H54 (cell line): ENCODE measurements around the gene ACOT7.
"Not testable (repeated sequence)": the region's sequence is repeated elsewhere in the genome, so short reads cannot be mapped to it uniquely, and the experiment has no call there.

Source experiments
- DNase-seq: peaks from one replicate; pipeline ENCODE4 v3.0.0; 2011; ENCODE audit warnings: low spot score, mixed read lengths; ENCODE audit not compliant: insufficient read length
- FAIRE-seq: peaks from 3 replicates; lab custom pipeline; 2011; peaks lifted over from hg19 to GRCh38; lab: Jason Lieb, UNC
- POLR2A ChIP-seq: IDR thresholded peaks from 2 replicates; pipeline ENCODE4 v1.6.1; 2011; ENCODE audit warnings: low read depth, mild to moderate bottlenecking, low read length

ACOT7 gene

DNA sequence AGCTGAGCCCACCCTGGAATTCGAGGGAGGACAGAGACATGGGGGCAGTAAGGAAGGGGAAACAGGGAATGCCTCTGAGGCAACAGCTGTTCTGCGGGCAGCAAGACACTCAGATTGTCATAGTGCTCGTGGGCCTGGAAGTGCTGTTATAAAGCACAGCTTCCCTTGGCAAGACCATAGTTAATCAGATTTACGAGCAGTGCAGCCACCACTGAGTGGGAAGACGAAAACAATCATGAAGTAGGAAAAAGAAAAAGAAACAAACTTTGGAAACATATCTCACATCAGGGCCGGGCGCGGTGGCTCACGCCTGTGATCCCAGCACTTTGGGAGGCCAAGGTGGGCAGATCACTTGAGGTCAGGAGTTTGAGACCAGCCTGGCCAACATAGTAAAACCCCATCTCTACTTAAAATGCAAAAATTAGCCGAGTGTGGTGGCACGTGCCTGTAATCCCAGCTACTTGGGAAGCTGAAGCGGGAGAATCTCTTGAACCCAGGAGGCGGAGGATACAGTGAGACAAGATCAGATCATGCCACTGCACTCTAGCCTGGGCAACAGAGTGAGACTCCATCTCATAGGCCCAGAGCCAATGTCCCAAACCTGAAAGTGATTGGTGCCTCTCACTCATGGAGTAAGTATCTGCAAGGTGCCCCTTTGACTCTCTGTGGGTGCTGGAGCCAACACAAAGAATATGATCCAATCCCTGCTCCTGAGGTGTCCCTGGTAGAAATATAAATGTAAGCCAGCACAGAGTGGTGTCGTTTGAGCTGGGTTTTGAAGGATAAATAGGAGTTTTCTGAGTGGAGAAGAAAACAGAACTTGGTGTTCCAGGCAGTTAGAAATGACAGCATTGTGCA is 77.1 kb downstream of the ACOT7 start:
- no peak for TF ChIP-seq POLR2A
- no peak for DNase-seq
- FAIRE-seq: no peak

DNA sequence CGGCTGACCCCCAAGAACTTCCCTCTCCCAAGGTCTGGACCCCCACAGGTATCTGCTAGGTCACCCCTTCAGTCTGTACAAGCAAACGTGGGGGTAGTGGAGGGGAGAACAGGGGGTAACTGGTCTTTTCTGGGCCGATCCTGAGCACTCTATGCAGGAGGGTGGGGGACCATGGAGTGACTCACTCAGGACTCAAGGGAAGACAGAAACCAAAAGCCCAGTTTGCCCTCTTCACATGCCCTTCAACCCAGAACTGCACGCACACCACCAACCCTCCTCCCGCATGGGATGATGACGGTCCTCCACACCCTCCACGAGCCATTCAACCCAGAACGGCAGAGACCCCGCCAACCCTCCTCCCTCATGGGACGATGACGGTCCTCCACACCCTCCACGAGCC is 79.1 kb downstream of the ACOT7 start:
- no peak for TF ChIP-seq POLR2A

DNA sequence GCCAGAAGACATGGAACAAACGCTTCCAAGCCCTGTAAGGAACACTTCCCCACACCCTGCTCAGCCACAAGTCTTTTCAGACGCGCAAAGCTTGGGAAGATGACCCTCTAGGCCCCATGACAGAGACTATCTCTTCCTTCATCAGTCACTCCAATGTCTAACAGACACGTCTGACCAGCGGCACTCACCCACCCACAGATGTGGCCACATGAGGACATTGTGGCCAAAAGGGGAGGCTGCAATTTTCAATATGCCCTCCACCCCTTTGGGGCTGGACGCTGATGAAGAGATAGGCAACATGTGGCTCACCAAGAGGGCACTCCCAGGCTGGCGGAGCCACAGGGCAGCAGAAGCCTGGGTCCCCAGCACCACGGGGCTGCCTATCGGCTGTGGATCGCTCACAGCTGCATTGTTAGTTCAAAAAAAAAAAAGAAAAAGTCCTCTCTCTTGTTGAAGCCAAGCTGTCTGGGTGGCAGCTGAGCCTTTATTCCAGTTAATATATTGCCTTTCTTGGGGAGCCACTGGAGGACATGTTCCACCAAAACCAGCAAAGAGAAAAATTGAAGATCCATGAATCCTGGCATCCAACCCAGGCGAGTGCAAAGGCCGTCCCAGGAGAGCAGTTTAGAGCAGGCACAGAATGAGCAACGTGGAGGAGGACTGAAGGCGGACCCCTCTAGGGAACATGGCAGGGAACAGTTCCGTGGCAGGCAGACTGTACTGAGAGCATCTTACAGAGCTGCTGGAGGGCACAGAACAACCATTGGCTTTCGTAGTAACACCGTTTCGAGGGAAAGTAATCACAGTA is 80.0 kb downstream of the ACOT7 start:
- FAIRE-seq: no peak

More for the DNA sequence above, 79.1 kb downstream of the ACOT7 start:
- DNase-seq (no peak), FAIRE-seq (no peak)

GRCh38 chr1:6310116-6310848 is 83.3 kb downstream of the ACOT7 start:
- no peak for DNase-seq
- TF ChIP-seq POLR2A: no peak
- FAIRE-seq: no peak

More for the DNA sequence above, 80.0 kb downstream of the ACOT7 start:
- no peak for DNase-seq
- TF ChIP-seq POLR2A: no peak

- no peak for DNase-seq
- FAIRE-seq: no peak
- TF ChIP-seq POLR2A: no peak
Observed at GRCh38 chr1:6309564-6309963, 84.0 kb downstream of the ACOT7 start.

DNA sequence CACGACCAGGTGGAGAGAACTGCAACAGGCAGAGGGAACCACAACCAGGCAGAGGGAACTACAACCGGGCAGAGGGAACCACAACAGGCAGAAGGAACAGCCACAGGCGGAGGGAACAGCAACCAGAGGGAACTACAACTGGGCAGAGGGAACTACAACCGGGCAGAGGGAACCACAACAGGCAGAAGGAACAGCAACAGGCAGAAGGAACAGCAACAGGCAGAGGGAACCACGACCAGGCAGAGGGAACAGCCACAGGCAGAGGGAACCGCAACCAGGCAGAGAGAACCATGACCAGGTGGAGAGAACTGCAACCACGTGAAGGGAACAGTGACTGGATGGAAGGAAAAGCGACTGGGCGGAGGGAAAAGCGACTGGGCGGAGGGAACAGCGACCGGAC is 85.1 kb downstream of the ACOT7 start:
- no peak for TF ChIP-seq POLR2A
- DNase-seq: no peak
- FAIRE-seq: no peak

GRCh38 chr1:6307682-6308081 is 85.9 kb downstream of the ACOT7 start:
- not testable (repeated sequence) for FAIRE-seq, DNase-seq

GRCh38 chr1:6307099-6307498 is 86.5 kb downstream of the ACOT7 start:
- no peak for FAIRE-seq
- no peak for TF ChIP-seq POLR2A
- no peak for DNase-seq

- no peak for TF ChIP-seq POLR2A
- DNase-seq: no peak
- no peak for FAIRE-seq
Observed at GRCh38 chr1:6303397-6304012, 90.1 kb downstream of the ACOT7 start.

DNA sequence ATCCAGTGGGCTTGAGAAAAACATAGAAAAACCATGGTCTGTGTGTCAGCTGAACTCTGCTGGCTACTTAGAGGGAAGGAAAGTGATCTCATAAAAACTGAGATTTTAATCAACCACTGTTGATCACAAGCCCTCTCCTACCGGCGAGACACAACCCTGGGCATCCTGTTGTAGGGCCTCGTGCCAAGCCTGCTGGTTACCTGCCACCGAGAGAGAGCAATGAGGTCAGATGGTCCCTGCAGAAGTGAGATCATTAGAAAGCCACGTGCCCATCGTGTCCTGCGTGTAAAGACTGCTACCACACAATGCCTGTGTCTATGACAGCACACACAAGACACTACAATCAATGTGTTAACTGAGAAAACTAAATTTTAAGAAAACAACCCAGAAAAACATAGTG is 91.0 kb downstream of the ACOT7 start:
- FAIRE-seq (no peak), DNase-seq (no peak)
- no peak for TF ChIP-seq POLR2A

GRCh38 chr1:6301526-6301925 is 92.0 kb downstream of the ACOT7 start:
- FAIRE-seq: no peak
- DNase-seq: no peak
- TF ChIP-seq POLR2A: no peak

DNA sequence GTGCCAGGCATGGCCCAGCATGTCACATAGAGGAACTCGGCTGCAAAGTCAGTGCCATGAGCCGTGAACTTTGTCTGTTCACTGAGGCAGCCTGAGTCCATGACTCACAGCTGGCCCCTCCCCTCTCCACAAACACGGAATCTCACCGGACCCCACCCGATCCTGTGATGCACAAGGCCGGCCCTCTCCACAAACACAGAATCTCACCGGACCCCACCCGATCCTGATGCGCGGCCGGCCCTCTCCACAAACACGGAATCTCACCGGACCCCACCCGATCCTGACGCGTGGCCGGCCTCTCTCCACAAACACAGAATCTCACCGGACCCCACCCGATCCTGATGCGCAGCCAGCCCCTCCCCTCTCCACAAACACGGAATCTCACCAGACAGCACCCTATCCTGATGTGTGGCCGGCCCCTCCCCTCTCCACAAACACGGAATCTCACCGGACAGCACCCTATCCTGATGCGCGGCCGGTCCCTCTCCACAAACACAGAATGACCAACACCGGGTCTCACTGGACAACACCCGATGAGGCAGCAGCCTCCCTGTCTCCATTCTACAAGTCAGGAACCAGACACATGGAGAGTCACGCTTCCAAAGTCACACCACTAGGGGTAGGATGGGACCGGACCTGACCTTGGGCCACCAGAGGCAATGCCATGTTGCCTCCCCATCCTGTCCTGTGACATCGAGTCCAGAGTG is 93.1 kb downstream of the ACOT7 start:
- DNase-seq (no peak), FAIRE-seq (no peak)
- TF ChIP-seq POLR2A: no peak
